GM10266 (cell line): ENCODE measurements around the gene KLRC2.

Experiments used
- DNase-seq: peaks from one replicate; pipeline ENCODE4 v3.0.0; 2012; ENCODE audit errors: extremely low spot score
- TF ChIP-seq, protein P1 (sequence below): IDR thresholded peaks from 2 replicates; pipeline ENCODE4 v1.5.1; 2012; ENCODE audit warnings: mild to moderate bottlenecking, low read depth; ENCODE audit not compliant: control insufficient read depth, insufficient read depth; ENCODE audit errors: missing control alignments

Gene KLRC2

DNA sequence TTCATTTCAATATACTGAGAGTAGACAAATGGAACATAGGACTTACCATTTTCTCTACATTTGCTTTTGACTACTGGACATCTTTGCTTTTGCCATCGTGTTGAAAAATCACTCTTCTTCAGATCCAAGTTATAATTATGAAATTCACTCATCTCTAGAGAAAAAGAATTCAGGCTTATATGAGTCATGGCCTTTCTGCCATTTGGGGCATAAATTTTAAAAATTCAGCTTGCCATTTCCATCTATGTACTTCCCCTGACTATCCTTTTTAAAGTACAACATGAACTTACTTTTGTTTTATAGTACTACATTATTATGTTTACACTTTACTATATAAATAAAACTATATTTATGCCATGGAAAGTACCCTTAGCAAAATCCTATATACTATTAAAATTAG is 49.0 kb downstream of the KLRC2 start:
- no peak for DNase-seq
- TF ChIP-seq, protein P1, sequence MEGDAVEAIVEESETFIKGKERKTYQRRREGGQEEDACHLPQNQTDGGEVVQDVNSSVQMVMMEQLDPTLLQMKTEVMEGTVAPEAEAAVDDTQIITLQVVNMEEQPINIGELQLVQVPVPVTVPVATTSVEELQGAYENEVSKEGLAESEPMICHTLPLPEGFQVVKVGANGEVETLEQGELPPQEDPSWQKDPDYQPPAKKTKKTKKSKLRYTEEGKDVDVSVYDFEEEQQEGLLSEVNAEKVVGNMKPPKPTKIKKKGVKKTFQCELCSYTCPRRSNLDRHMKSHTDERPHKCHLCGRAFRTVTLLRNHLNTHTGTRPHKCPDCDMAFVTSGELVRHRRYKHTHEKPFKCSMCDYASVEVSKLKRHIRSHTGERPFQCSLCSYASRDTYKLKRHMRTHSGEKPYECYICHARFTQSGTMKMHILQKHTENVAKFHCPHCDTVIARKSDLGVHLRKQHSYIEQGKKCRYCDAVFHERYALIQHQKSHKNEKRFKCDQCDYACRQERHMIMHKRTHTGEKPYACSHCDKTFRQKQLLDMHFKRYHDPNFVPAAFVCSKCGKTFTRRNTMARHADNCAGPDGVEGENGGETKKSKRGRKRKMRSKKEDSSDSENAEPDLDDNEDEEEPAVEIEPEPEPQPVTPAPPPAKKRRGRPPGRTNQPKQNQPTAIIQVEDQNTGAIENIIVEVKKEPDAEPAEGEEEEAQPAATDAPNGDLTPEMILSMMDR: no peak

DNA sequence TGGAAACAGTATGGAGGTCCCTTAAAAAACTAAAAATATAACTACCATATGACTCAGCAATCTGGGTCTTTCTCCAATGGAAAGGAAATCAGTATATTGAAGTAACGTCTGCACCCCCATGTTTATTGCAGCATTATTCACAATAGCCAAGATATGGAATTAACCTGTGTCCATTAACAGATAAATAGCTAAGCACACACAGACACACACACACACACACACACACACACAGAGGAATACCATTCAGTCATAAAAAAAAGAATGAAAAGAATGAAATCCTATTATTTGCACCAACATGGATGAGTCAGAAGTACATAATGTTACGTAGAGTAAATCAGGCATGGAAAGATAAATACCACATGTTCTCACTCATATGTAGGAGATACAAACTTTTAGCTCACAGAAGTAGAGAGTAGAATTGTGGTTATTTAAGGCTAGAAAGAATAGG is 50.6 kb downstream of the KLRC2 start:
- no peak for DNase-seq
- TF ChIP-seq, protein P1: no peak

DNA sequence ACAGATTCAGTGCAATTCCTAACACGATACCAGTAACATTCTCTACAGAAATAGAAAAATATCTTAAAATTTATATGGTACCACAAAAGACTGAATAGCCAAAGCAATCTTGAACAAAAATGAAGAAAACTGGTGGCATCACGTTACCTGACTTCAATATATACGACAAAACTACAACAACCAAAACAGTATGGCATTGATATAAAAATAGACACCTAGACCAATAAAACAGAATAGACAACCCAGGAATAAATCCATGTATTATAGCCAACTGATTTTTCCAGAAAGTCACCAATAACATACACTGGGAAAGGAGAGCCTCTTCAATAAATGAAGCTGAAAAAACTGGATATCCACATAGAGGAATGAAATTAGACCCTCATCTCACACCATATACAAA is 51.6 kb downstream of the KLRC2 start:
- no peak for DNase-seq
- TF ChIP-seq, protein P1: no peak

DNA sequence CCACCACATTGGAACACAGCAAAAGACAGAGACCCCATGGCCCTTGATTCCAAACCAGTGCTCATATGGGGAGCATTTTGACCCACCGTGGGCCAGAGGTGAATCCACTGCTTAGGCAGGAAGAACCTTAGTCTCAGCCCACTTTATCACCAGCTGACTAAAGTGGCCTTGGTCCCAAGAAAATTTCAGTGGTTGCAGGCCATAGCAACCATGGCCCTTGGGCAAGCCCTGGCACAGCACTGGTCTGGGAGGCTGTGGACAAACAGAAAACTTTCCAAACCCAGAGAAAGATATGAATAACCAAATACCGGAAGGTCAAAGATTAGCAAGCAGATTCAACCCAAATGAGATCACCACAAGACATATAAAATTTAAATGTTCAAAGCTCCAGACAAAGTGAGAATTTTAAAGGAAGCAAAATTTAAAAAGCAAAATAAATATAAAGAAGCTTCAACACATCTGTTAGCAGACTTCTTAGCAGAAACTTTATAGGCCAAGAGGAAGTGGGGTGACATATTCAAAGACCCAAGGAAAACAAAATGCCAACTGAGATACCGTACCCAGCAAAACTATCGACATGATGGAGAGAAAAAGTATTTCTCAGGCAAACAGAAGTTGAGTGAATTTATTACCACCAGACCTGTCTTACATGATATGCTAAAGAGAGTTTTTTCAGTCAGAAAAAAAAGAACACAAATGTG is 53.7 kb downstream of the KLRC2 start:
- no peak for DNase-seq
- TF ChIP-seq, protein P1: no peak
